K562 (cell line): Measurements from ENCODE around the gene ARHGEF40. TPM values are rescaled to one million over a fixed set of nuclear protein-coding genes. Genes with fewer than 3 reads are reported as not detected.

Source experiments
- BACH1 ChIP-seq: fragments of 200-800 bp; sonication (Bioruptor generic); IDR thresholded peaks from 2 replicates; pipeline ENCODE4 v1.6.1; 2016; ENCODE audit warnings: missing genetic modification characterization, missing compliant biosample characterization
- EGR1 ChIP-seq: fragments of 450-650 bp; conservative IDR thresholded peaks from 2 replicates; pipeline ENCODE4 v1.6.1; 2017; ENCODE audit warnings: mild to moderate bottlenecking
- EP400 ChIP-seq: fragments of 450-650 bp; IDR thresholded peaks from 2 replicates; pipeline ENCODE4 v1.6.1; 2017; ENCODE audit warnings: antibody characterized with exemption, mild to moderate bottlenecking, moderate library complexity
- MAZ ChIP-seq, 2 experiments: fragments of 450-650 bp in 1 of 2; sonication (generic) in 1 of 2; formaldehyde crosslinking; IDR thresholded peaks in 1 of 2; conservative IDR thresholded peaks in 1 of 2; 2 replicates each; pipeline versions ENCODE4 v1.4.0 to v1.5.0; 2020; ENCODE audit warnings: mild to moderate bottlenecking in 1 of 2, missing genetic modification reagents in 1 of 2
- MCM7 ChIP-seq, 2 experiments: fragments of 450-650 bp; IDR thresholded peaks; 2 replicates each; pipeline ENCODE4 v1.6.1; 2016 to 2018
- NFIC ChIP-seq: fragments of 450-650 bp; IDR thresholded peaks from 2 replicates; pipeline ENCODE4 v1.6.1; 2017; ENCODE audit warnings: mild to moderate bottlenecking, inconsistent platforms
- NFRKB ChIP-seq: fragments of 450-650 bp; IDR thresholded peaks from 2 replicates; pipeline ENCODE4 v1.6.1; 2016; ENCODE audit warnings: low read depth
- NR2C2 ChIP-seq, 2 experiments: fragments of 200-800 bp in 1 of 2; sonication (Bioruptor generic) in 1 of 2; sonication (generic) in 1 of 2; formaldehyde crosslinking in 1 of 2; IDR thresholded peaks; 2 replicates each; pipeline versions ENCODE4 v1.6.1 to v1.8.0; 2016 to 2022; ENCODE audit warnings: mild to moderate bottlenecking in 1 of 2, missing compliant biosample characterization in 1 of 2, missing genetic modification characterization in 1 of 2, missing genetic modification reagents in 1 of 2
- REST ChIP-seq, 2 experiments: fragments of 450-650 bp; formaldehyde crosslinking in 1 of 2; IDR thresholded peaks; 2 replicates each; pipeline versions ENCODE4 v1.4.0 to v1.6.1; 2014 to 2020; ENCODE audit warnings: mild to moderate bottlenecking in 2 of 2, borderline replicate concordance in 1 of 2, low read depth in 1 of 2
- SAFB ChIP-seq: fragments of 200-400 bp; formaldehyde crosslinking; IDR thresholded peaks from 2 replicates; pipeline ENCODE4 v1.6.1; 2017; ENCODE audit warnings: low read depth, low read length, borderline replicate concordance
- SRSF7 ChIP-seq: fragments of 200-400 bp; formaldehyde crosslinking; optimal IDR thresholded peaks from 2 replicates; pipeline ENCODE3; 2017; ENCODE audit warnings: mild to moderate bottlenecking, low read depth, low read length
- TCF15 ChIP-seq: fragments of 250-450 bp; sonication (Bioruptor Pico); IDR thresholded peaks from 2 replicates; pipeline ENCODE4 v1.8.0; 2022; ENCODE audit warnings: moderate library complexity, mild to moderate bottlenecking, inconsistent platforms
- TFAP4 ChIP-seq: sonication (generic); formaldehyde crosslinking; IDR thresholded peaks from 2 replicates; pipeline ENCODE4 v1.8.0; 2022; ENCODE audit warnings: missing genetic modification reagents, mild to moderate bottlenecking, moderate library complexity, borderline replicate concordance
- VEZF1 ChIP-seq: fragments of 200-800 bp; sonication (Bioruptor generic); IDR thresholded peaks from 2 replicates; pipeline ENCODE4 v1.6.1; 2017; ENCODE audit warnings: missing genetic modification characterization, missing compliant biosample characterization
- ZNF12 ChIP-seq: sonication (generic); formaldehyde crosslinking; IDR thresholded peaks from 2 replicates; pipeline ENCODE4 v1.4.0; 2020; ENCODE audit warnings: mild to moderate bottlenecking, missing genetic modification reagents
- ZNF384 ChIP-seq: IDR thresholded peaks from 2 replicates; pipeline ENCODE4 v1.6.1; 2012; ENCODE audit warnings: low read depth, low read length, improper control_type of control experiment
- polyA plus RNA-seq, 8 experiments: library from polyadenylated mRNA; depleted of rRNA in 4 of 8; stranded (reverse) in 5 of 8; unstranded in 3 of 8; fragments of >200 nt; fragmentation: Nextera tagmentation in 2 of 8; fragmentation: Illumina TruSeq in 1 of 8; extraction: Ambion mirVana in 2 of 8; extraction: Trizol in 1 of 8; gene quantifications; 2 replicates each; pipeline versions ENCODE4 v1.2.1 to v1.2.3, GENCODE V29; 2011 to 2014; ENCODE audit warnings: inconsistent platforms in 1 of 8, missing spikeins in 1 of 8
- total RNA-seq, 7 experiments: library from RNA; depleted of rRNA in 6 of 7; stranded (reverse); fragments of >200 nt in 6 of 7; fragmentation: Illumina TruSeq in 2 of 7; extraction: Trizol in 2 of 7; gene quantifications; 2 replicates each; pipeline versions ENCODE4 v1.2.1 to v1.2.3, GENCODE V29; 2011 to 2021; ENCODE audit warnings: low replicate concordance in 1 of 7

The ARHGEF40 gene
- total and polyA plus RNA-seq, 9 of the 15 experiments (the other 6 are each of a cell fraction or from before 2014, with no cell fraction given) = 0.42 to 6.3 (median 3.8) TPM

GRCh38 chr14:21024585-21025370 lies 45.3 kb upstream of the ARHGEF40 start, which contains the start of gene NDRG2 (continued):
- TF ChIP-seq EGR1 (0 out of 2 replicates have a peak, but pooled peaks have one; percentile 15), NFRKB (no peak), MAZ (CRISPR knock-in tag; conservative IDR thresholded peaks at IDR 0.05 in 1 of 2, IDR thresholded peaks at IDR 0.05 in 1 of 2) (peak; percentile 15 to 55; a peak in 2 of 4 replicates), SRSF7 (peak; percentile 35), ZNF12 (CRISPR knock-in tag) (no peak), EP400 (peak; percentile 48; the same call in 1 of the 2 replicates), NR2C2 (CRISPR knock-in tag; IDR thresholded peaks at IDR 0.05) (no peak), NR2C2 (tag; IDR thresholded peaks at IDR 0.05) (peak; percentile 43), ZNF384 (no peak), SAFB (peak; percentile 29; the same call in 1 of the 2 replicates), NFIC (peak; percentile 20; the same call in 1 of the 2 replicates), VEZF1 (CRISPR knock-in tag) (peak; percentile 90), MCM7 (IDR thresholded peaks at IDR 0.05) (no peak), TCF15 (no peak), TFAP4 (0 out of 2 replicates have a peak, but pooled peaks have one; percentile 32), REST (IDR thresholded peaks at IDR 0.05; ENCODE audit: borderline replicate concordance) (no peak), REST (CRISPR knock-in tag; IDR thresholded peaks at IDR 0.05; ENCODE audit: low read depth) (peak; percentile 68; the same call in 1 of the 2 replicates), BACH1 (no peak)
